ENCODE data around the gene MYBL2.

GRCh38 chr20:43721429-43722152, 54.7 kb downstream of the MYBL2 start:
- TF ChIP-seq, protein P1, sequence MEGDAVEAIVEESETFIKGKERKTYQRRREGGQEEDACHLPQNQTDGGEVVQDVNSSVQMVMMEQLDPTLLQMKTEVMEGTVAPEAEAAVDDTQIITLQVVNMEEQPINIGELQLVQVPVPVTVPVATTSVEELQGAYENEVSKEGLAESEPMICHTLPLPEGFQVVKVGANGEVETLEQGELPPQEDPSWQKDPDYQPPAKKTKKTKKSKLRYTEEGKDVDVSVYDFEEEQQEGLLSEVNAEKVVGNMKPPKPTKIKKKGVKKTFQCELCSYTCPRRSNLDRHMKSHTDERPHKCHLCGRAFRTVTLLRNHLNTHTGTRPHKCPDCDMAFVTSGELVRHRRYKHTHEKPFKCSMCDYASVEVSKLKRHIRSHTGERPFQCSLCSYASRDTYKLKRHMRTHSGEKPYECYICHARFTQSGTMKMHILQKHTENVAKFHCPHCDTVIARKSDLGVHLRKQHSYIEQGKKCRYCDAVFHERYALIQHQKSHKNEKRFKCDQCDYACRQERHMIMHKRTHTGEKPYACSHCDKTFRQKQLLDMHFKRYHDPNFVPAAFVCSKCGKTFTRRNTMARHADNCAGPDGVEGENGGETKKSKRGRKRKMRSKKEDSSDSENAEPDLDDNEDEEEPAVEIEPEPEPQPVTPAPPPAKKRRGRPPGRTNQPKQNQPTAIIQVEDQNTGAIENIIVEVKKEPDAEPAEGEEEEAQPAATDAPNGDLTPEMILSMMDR (IDR thresholded peaks at IDR 0.05): no peak
- no peak for TF ChIP-seq POLR2A (IDR thresholded peaks at IDR 0.05)

Data from Peyer's patch (tissue), 4 donors.